Kidney (tissue), 14 donors: ENCODE results near the gene HPS4. TPM values are rescaled to one million over a fixed set of nuclear protein-coding genes. Genes with fewer than 3 reads are reported as not detected.

Experiments used
- DNase-seq, 5 donors: peaks; one replicate each; pipeline ENCODE4 v3.0.0-alpha.2; 2013 to 2020
- FAIRE-seq: peaks from 2 replicates; lab custom pipeline; 2012; peaks lifted over from hg19 to GRCh38; lab: Jason Lieb, UNC
- H3K27ac ChIP-seq, 2 donors: one replicate each; pipeline ENCODE4 v1.7.0; 2013; ENCODE audit warnings: low read depth in 2 of 2, low read length in 2 of 2, inconsistent platforms in 1 of 2
- H3K27me3 ChIP-seq: one replicate; pipeline ENCODE4 v1.7.1; 2013; ENCODE audit warnings: low read length, inconsistent platforms; ENCODE audit not compliant: control insufficient read depth, insufficient read depth
- H3K36me3 ChIP-seq, 3 donors: one replicate each; pipeline versions ENCODE4 v1.7.0 to v1.7.1; 2013; ENCODE audit warnings: low read length in 3 of 3, control low read depth in 1 of 3, inconsistent platforms in 1 of 3; ENCODE audit not compliant: insufficient read depth in 3 of 3, control insufficient read depth in 2 of 3
- H3K4me1 ChIP-seq, 3 donors: one replicate each; pipeline versions ENCODE4 v1.7.0 to v1.7.1; 2013; ENCODE audit warnings: low read length in 3 of 3, inconsistent platforms in 1 of 3, low read depth in 1 of 3; ENCODE audit not compliant: control insufficient read depth in 2 of 3, insufficient read depth in 2 of 3
- H3K4me3 ChIP-seq, 3 donors: one replicate each; pipeline versions ENCODE4 v1.7.0 to v1.8.1; 2013; ENCODE audit warnings: low read length in 3 of 3, control low read depth in 1 of 3, inconsistent platforms in 1 of 3
- H3K9ac ChIP-seq, 3 donors: one replicate each; pipeline versions ENCODE4 v1.7.0 to v1.7.1; 2013; ENCODE audit warnings: low read length in 3 of 3, control low read depth in 1 of 3, inconsistent platforms in 1 of 3
- H3K9me3 ChIP-seq, 3 donors: one replicate each; pipeline versions ENCODE4 v1.7.0 to v1.7.1; 2013; ENCODE audit warnings: low read length in 3 of 3, control low read depth in 1 of 3, inconsistent platforms in 1 of 3; ENCODE audit not compliant: control insufficient read depth in 2 of 3, insufficient read depth in 1 of 3
- intact Hi-C: fragments of 100-400 bp; cut with DNase I; formaldehyde crosslinking; loops from one replicate; pipeline ENCODE4 v1.11.1; 2022
- polyA plus RNA-seq: library from polyadenylated mRNA; stranded (reverse); fragments of 350-450 nt; fragmentation: Illumina TruSeq; extraction: RNeasy Lipid Tissue Mini Kit (QIAGEN cat#74804); gene quantifications from one replicate; pipeline ENCODE4 v1.2.3, GENCODE V29; 2014; ENCODE audit warnings: low read depth, low replicate concordance; ENCODE audit not compliant: insufficient read depth
- total RNA-seq: library from RNA; stranded (reverse); fragmentation: NEBNext Ultra II Directional; extraction: Animal tissue kit (Norgen Biotek cat#: 25700); gene quantifications from one replicate; pipeline ENCODE4 v1.2.1, GENCODE V29; 2021
- TF ChIP-seq, protein P1 (sequence below): IDR thresholded peaks from 3 replicates; pipeline ENCODE4 v1.5.1; 2012; ENCODE audit warnings: mild to moderate bottlenecking, moderate library complexity, borderline replicate concordance; ENCODE audit not compliant: insufficient read depth; ENCODE audit errors: extremely low read depth
- donor health status: control.
- donor health status: control.
- donor health status: control.
- donor health status: control.
- donor health status: control.
- donor health status: DM: yes; HTN: yes; CAD: no.
- donor health status: Normal renal cell carcinoma (clear cell type).

Gene HPS4
- total and polyA plus RNA-seq, 2 donors from 2014 or later = 11.9 to 35.5 TPM

DNA sequence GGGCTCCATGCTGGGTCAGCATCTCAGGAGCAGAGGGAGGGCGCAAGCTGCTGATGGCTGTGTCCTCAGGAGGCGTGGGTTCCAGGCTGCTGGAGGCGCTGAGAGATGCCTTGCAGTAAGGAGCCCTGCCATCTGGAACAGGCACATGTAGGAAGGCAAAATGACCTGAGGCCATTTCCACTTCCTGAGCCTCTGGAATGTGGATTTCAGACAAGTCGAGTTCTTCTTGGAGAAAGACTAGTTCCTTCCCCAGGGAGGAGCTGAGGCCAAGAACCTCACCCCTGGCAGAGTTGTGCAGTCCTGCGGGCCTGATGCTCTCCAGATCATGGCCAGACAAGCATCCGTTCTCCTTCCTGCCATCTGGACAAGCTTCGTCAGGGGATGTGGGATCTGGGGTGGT is 19.3 kb downstream of the HPS4 start:
- Histone ChIP-seq H3K4me3 (no peak overlapping the region), H3K27ac (no peak overlapping the region), H3K9ac (no peak overlapping the region), H3K27me3 (no peaks in the 10 kb centered on the region), H3K36me3 (peaks cover 18 to 54% (median 41%) of the 10 kb centered on the region in 3 donors), H3K9me3 (no peaks in the 10 kb centered on the region), H3K4me1 (peaks cover 0 to 15% (median 10%) of the 10 kb centered on the region in 3 donors)
- TF ChIP-seq, protein P1, sequence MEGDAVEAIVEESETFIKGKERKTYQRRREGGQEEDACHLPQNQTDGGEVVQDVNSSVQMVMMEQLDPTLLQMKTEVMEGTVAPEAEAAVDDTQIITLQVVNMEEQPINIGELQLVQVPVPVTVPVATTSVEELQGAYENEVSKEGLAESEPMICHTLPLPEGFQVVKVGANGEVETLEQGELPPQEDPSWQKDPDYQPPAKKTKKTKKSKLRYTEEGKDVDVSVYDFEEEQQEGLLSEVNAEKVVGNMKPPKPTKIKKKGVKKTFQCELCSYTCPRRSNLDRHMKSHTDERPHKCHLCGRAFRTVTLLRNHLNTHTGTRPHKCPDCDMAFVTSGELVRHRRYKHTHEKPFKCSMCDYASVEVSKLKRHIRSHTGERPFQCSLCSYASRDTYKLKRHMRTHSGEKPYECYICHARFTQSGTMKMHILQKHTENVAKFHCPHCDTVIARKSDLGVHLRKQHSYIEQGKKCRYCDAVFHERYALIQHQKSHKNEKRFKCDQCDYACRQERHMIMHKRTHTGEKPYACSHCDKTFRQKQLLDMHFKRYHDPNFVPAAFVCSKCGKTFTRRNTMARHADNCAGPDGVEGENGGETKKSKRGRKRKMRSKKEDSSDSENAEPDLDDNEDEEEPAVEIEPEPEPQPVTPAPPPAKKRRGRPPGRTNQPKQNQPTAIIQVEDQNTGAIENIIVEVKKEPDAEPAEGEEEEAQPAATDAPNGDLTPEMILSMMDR = no peak
- intact Hi-C loops = no loop called here
- peak in 1 of 5 donors; percentile 12 for DNase-seq
- FAIRE-seq = no peak

DNA sequence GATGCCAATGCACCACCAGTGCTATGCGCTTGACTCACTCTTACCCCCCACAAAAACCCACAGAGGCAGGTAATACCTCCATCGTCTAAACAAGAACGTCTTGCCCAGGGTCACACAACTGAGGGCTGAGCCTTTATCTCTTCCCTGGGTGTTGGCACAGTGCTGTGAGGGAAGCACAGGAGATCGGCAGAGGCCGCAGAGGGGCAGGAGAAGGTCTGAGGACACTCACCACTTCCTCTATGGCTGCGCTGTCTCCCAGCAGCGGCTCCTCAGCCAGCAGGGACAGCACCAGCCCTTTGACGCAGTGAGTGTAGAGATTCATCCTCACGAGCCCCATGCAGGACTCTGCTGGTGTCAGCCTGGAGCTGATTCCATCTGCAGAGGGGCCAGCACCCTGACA is 19.9 kb downstream of the HPS4 start:
- Histone ChIP-seq H3K4me3 (no peak overlapping the region), H3K4me1 (peaks cover 0 to 15% (median 10%) of the 10 kb centered on the region in 3 donors), H3K36me3 (peaks cover 16 to 52% (median 39%) of the 10 kb centered on the region in 3 donors), H3K9me3 (no peaks in the 10 kb centered on the region), H3K9ac (no peak overlapping the region), H3K27ac (no peak overlapping the region), H3K27me3 (no peaks in the 10 kb centered on the region)
- FAIRE-seq (no peak), DNase-seq (no peak)
- intact Hi-C loops = no loop called here
- TF ChIP-seq, protein P1 = no peak

DNA sequence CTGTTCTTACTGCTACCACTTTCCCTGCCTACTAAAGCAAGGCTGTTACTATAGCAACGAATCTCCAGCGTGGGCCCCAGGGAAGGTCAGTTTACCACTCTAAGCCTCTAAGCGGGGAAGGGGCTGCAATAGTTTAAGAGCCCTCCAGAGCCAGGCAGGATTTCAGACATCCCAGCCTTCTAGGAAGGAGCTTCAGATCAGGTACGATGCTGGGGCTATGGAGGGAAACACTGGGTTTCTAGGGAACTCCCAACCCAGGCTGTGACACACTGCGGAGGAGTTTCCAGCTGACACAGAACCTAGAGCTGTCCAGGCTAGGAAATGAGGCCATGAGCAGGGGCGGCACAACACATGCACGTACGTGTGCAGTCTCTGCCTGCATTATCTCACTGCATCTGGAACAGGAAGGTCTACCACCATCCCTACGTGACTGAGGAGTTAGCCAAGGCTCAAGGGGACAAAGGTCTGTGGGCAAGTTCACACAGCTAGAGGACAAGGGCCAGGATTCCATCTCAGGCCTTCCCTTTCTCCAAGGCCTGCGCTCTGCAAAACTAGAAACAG is 20.4 kb downstream of the HPS4 start:
- Histone ChIP-seq H3K9me3 (no peaks in the 10 kb centered on the region), H3K4me1 (peaks cover 0 to 15% (median 10%) of the 10 kb centered on the region in 3 donors), H3K4me3 (no peak overlapping the region), H3K27ac (no peak overlapping the region), H3K36me3 (peaks cover 16 to 52% (median 38%) of the 10 kb centered on the region in 3 donors), H3K9ac (no peak overlapping the region), H3K27me3 (no peaks in the 10 kb centered on the region)
- FAIRE-seq (no peak), DNase-seq (peak in 4 of 5 donors; percentile 75 to 88 (median 80))
- intact Hi-C loops = no loop called here
- TF ChIP-seq, protein P1 = no peak
